ENCODE data around the gene USH2A. TPM values are rescaled to one million over a fixed set of nuclear protein-coding genes. Genes with fewer than 3 reads are reported as not detected.

USH2A gene
- total RNA-seq, 2 experiments from 2014 or later: not detected

DNA sequence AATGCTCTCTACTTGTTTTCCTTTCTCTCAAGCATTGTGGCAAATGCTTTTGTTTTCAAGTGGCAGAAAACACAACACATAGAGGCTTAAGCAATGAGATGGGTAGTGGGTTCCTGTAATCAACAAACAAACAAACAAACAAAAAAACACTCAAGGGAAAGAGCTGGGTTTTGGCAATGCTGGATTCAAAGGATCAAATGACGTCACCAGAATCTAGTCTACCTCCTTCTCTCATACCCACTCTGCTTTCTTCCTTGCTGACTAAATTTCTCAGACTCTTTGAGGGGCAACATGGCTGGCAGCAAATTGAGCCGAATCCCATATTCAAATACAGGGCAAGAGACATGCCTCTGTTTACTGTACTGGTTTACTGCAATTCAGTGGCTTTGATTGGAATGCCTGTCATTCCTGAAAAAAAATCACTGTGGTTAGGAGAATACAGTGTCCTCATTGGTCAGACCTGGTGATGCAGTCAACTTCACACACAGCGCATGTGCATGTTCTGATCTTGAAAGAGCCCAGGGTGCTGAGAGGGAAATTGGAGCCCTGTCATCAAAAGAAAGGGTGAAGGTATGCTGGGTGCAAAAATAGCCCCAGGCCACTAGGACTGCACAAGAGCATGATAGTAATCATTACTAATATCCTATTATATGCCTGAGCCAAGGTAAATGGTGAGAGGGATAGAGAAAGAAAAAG is 500.0 kb downstream of the USH2A start:
- ChIA-PET POLR2A (no interaction called here), CTCF (no interaction called here)
- Mint-ChIP-seq H3K36me3 (ENCODE audit: low read depth) (no peaks in the 10 kb centered on the region), H3K4me3 (no peak overlapping the region), H3K9me3 (no peaks in the 10 kb centered on the region), H3K4me1 (no peaks in the 10 kb centered on the region), H3K27ac (no peak overlapping the region), H3K27me3 (no peaks in the 10 kb centered on the region)
- DNase-seq: no peak

GRCh38 chr1:215911406-215911968 is 511.8 kb downstream of the USH2A start:
- CTCF ChIA-PET: no interaction called here
- Mint-ChIP-seq H3K27me3 (no peaks in the 10 kb centered on the region), H3K4me3 (no peak overlapping the region), H3K27ac (no peak overlapping the region), H3K4me1 (no peaks in the 10 kb centered on the region), H3K36me3 (ENCODE audit: low read depth) (no peaks in the 10 kb centered on the region), H3K9me3 (no peaks in the 10 kb centered on the region)
- POLR2A ChIA-PET: no interaction called here
- no peak for DNase-seq

- Mint-ChIP-seq H3K27me3 (no peaks in the 10 kb centered on the region), H3K4me3 (no peak overlapping the region)
Measured at GRCh38 chr1:215905493-215906115, 517.6 kb downstream of the USH2A start.

DNA sequence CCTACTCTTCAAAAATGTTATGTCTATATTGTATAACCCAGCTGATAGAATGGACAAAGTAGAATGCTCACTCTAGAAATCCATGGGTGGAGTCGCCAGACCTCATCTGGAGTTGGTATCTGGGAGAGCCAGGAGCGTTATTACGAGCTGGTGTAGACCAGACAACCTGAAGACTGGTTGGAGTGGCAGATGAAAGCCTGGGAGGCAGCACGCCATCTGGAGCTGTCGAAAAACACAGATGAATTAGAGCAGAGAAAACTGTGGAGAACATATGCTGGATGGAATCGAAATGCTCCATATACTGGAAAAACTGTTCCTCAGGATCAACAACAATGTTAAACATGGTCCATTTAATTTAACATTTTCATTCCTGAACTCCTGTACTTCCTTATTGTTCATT is 522.6 kb downstream of the USH2A start:
- H3K4me3 Mint-ChIP-seq: no peak overlapping the region
- POLR2A ChIA-PET: no interaction called here
- no peaks in the 10 kb centered on the region for H3K4me1 Mint-ChIP-seq
- H3K27me3 Mint-ChIP-seq: no peaks in the 10 kb centered on the region
- no peak overlapping the region for H3K27ac Mint-ChIP-seq
- CTCF ChIA-PET: no interaction called here
- H3K36me3 Mint-ChIP-seq (ENCODE audit: low read depth): no peaks in the 10 kb centered on the region
- DNase-seq: no peak
- no peaks in the 10 kb centered on the region for H3K9me3 Mint-ChIP-seq

More at GRCh38 chr1:215905493-215906115, 517.6 kb downstream of the USH2A start:
- Mint-ChIP-seq H3K9me3 (no peaks in the 10 kb centered on the region), H3K36me3 (ENCODE audit: low read depth) (no peaks in the 10 kb centered on the region), H3K4me1 (no peaks in the 10 kb centered on the region), H3K27ac (no peak overlapping the region)
- ChIA-PET CTCF (no interaction called here), POLR2A (no interaction called here)
- DNase-seq: no peak

DNA sequence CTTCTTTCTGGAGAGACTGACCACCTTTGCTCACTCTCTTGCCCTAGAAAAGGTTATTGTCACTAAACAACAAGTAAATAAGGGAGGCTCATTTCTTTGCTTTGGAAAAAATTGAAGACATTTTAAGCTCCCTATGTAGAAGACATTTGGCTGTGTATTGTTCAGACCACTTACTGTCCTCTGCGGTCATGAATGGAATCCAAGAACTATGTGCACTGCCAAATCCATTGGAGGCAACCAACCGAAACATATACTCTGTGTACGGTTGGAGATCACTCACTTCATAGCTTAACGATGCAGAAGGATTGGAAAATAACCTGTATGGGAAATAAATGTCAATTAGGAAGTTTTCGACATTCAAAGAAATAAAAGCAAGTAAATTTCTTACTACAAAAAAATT is 523.3 kb downstream of the USH2A start:
- no peaks in the 10 kb centered on the region for H3K36me3 Mint-ChIP-seq (ENCODE audit: low read depth)
- H3K4me3 Mint-ChIP-seq: no peak overlapping the region
- H3K4me1 Mint-ChIP-seq: no peaks in the 10 kb centered on the region
- DNase-seq: no peak
- no peaks in the 10 kb centered on the region for H3K9me3 Mint-ChIP-seq
- ChIA-PET CTCF (no interaction called here), POLR2A (no interaction called here)
- no peak overlapping the region for H3K27ac Mint-ChIP-seq
- no peaks in the 10 kb centered on the region for H3K27me3 Mint-ChIP-seq

GRCh38 chr1:215895893-215896292 is 527.4 kb downstream of the USH2A start:
- Mint-ChIP-seq H3K27me3 (no peaks in the 10 kb centered on the region), H3K36me3 (ENCODE audit: low read depth) (no peaks in the 10 kb centered on the region), H3K4me1 (no peaks in the 10 kb centered on the region), H3K27ac (no peak overlapping the region), H3K4me3 (no peak overlapping the region), H3K9me3 (no peaks in the 10 kb centered on the region)
- ChIA-PET POLR2A (no interaction called here), CTCF (no interaction called here)
- DNase-seq: no peak

GRCh38 chr1:215895276-215895675 is 528.0 kb downstream of the USH2A start:
- Mint-ChIP-seq H3K27ac (no peak overlapping the region), H3K36me3 (ENCODE audit: low read depth) (no peaks in the 10 kb centered on the region), H3K4me1 (no peaks in the 10 kb centered on the region), H3K27me3 (no peaks in the 10 kb centered on the region), H3K4me3 (no peak overlapping the region), H3K9me3 (no peaks in the 10 kb centered on the region)
- ChIA-PET CTCF (no interaction called here), POLR2A (no interaction called here)
- DNase-seq: no peak

DNA sequence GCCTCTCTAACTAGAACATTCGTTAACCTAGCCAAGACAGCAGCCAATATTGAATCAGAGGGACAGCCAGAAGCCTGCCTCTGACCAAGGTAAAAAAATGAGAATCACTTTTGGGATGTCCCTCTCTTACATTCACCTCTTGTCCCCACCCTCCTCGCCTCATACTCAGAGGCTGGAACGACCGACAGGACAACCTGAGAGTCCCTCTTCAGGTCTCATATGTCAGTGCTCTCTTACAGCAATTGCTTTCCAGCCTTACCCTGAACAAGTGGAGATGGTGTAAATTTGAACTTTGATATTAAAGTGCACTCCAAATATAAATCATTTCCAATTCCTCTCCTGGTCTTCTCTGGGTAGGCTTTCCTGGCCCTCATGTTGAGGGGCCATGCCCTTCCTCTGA is 528.6 kb downstream of the USH2A start:
- H3K4me3 Mint-ChIP-seq: no peak overlapping the region
- no peaks in the 10 kb centered on the region for H3K9me3 Mint-ChIP-seq
- no peak overlapping the region for H3K27ac Mint-ChIP-seq
- no peaks in the 10 kb centered on the region for H3K36me3 Mint-ChIP-seq (ENCODE audit: low read depth)
- H3K27me3 Mint-ChIP-seq: no peaks in the 10 kb centered on the region
- ChIA-PET POLR2A (no interaction called here), CTCF (no interaction called here)
- no peak for DNase-seq
- no peaks in the 10 kb centered on the region for H3K4me1 Mint-ChIP-seq

GRCh38 chr1:215891266-215892057 is 531.8 kb downstream of the USH2A start:
- Mint-ChIP-seq H3K9me3 (no peaks in the 10 kb centered on the region), H3K27ac (no peak overlapping the region), H3K36me3 (ENCODE audit: low read depth) (no peaks in the 10 kb centered on the region), H3K4me3 (no peak overlapping the region), H3K27me3 (no peaks in the 10 kb centered on the region), H3K4me1 (no peaks in the 10 kb centered on the region)
- CTCF ChIA-PET: no interaction called here
- POLR2A ChIA-PET: no interaction called here
- DNase-seq: no peak

DNA sequence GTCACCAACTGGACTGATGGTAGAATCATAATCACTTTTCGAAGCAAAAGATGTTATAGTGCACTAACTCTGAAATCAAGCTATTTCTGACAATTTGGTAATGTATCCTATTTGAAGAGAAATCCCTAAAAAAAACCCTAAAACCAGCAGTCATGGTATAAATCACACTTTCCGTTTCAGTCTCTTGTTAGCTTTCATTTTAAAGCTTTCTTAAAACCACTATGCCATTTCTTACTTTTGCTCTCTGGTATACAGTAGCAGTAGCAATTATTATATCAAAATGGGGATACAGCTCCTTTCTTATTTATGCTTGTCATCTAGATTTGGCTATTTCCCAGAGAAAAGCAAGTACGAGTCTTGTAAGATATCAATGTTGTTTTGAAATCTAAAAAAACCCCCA is 532.8 kb downstream of the USH2A start:
- CTCF ChIA-PET: no interaction called here
- no peak for DNase-seq
- Mint-ChIP-seq H3K27me3 (no peaks in the 10 kb centered on the region), H3K9me3 (no peaks in the 10 kb centered on the region), H3K36me3 (ENCODE audit: low read depth) (no peaks in the 10 kb centered on the region), H3K4me3 (no peak overlapping the region), H3K4me1 (no peaks in the 10 kb centered on the region), H3K27ac (no peak overlapping the region)
- POLR2A ChIA-PET: no interaction called here

DNA sequence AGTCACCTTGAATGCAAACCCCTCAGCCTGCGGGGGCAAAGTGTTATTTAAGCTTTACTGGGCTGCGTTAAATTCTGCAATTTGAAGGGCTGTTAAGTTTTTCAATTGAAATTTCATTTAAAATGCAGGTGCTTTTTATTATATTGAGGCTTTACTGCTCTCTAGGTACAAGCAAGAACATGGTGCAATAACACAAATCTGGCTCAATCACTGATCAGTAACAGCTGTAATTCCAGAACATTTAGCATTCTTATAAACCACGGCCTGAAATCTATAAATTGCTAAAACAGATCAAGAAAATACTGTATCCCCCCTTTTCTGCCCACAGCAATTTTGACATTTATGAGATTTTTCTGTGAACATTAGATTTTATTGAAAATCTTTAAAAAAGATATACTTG is 533.4 kb downstream of the USH2A start:
- H3K27ac Mint-ChIP-seq: no peak overlapping the region
- H3K4me1 Mint-ChIP-seq: no peaks in the 10 kb centered on the region
- ChIA-PET POLR2A (no interaction called here), CTCF (no interaction called here)
- H3K27me3 Mint-ChIP-seq: no peaks in the 10 kb centered on the region
- H3K36me3 Mint-ChIP-seq (ENCODE audit: low read depth): no peaks in the 10 kb centered on the region
- DNase-seq: no peak
- H3K4me3 Mint-ChIP-seq: no peak overlapping the region
- H3K9me3 Mint-ChIP-seq: no peaks in the 10 kb centered on the region

DNA sequence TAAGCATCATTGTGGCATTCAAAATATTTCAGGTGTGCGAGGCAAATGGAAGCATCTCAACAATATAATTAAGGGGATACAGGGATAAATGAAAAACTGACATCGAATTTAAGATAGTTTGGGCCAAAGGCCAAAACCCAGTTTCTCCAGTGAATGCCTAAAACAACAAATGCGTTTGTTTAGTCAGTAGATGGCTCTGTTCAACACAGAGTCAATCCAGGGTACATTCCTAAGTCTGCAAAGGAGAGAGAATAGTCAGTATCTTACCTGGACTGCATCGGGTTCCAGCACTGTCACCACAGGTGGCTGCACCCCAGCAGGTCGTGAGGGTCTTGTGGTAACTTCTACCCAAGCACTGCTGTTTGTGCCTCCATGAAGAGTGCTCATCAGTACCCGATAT is 535.1 kb downstream of the USH2A start:
- no peak overlapping the region for H3K27ac Mint-ChIP-seq
- no peak overlapping the region for H3K4me3 Mint-ChIP-seq
- H3K9me3 Mint-ChIP-seq: no peaks in the 10 kb centered on the region
- H3K4me1 Mint-ChIP-seq: no peaks in the 10 kb centered on the region
- no peaks in the 10 kb centered on the region for H3K27me3 Mint-ChIP-seq
- DNase-seq: no peak
- ChIA-PET POLR2A (no interaction called here), CTCF (no interaction called here)
- H3K36me3 Mint-ChIP-seq (ENCODE audit: low read depth): no peaks in the 10 kb centered on the region

DNA sequence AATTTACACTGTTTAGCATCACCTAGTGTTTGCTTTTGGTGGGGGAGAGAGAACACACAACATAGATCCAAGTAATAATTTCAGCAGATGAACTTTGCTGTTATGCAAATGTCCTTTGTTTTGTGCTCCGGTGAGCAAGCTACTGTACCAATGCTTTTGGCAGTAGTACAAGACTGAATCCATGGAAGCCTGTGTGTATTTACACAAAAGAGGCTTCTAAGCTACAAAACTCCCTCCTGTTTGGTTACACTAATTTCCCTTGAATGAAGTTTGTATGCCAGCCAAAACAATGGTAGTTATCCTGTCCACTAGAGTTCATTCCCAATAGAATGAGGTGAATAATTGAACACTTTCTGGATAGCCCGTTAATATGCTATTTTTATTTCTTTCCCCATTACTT is 535.6 kb downstream of the USH2A start:
- no peaks in the 10 kb centered on the region for H3K27me3 Mint-ChIP-seq
- H3K9me3 Mint-ChIP-seq: no peaks in the 10 kb centered on the region
- DNase-seq: no peak
- H3K36me3 Mint-ChIP-seq (ENCODE audit: low read depth): no peaks in the 10 kb centered on the region
- no peaks in the 10 kb centered on the region for H3K4me1 Mint-ChIP-seq
- POLR2A ChIA-PET: no interaction called here
- CTCF ChIA-PET: no interaction called here
- H3K4me3 Mint-ChIP-seq: no peak overlapping the region
- no peak overlapping the region for H3K27ac Mint-ChIP-seq

Measured in activated CD4-positive, alpha-beta T cell treated with anti-CD3 and anti-CD28 coated beads, Interleukin-2, amount 10 ng/mL, durations not matched to agents 7 days and 5 days (primary cell).